Osteoblast (primary cell): ENCODE data around the gene DOP1A. TPM values are rescaled to one million over a fixed set of nuclear protein-coding genes. Genes with fewer than 3 reads are reported as not detected.

ENCODE experiments used
- DNase-seq: peaks from one replicate; pipeline ENCODE4 v3.0.0; 2011; ENCODE audit warnings: low spot score, mixed read lengths; ENCODE audit not compliant: insufficient read length; ENCODE audit errors: missing footprints
- H2AFZ ChIP-seq: 2 replicates; pipeline ENCODE4 v1.6.0; 2011; ENCODE audit warnings: mild to moderate bottlenecking, low read length
- H3K27ac ChIP-seq: 2 replicates; pipeline ENCODE4 v1.5.1; 2011; ENCODE audit warnings: mild to moderate bottlenecking, low read depth, low read length, moderate library complexity
- H3K27me3 ChIP-seq: 2 replicates; pipeline ENCODE4 v1.6.0; 2012; ENCODE audit warnings: mild to moderate bottlenecking, control low read depth, inconsistent platforms, low read length, moderate library complexity; ENCODE audit not compliant: insufficient read depth
- H3K36me3 ChIP-seq: 2 replicates; pipeline ENCODE4 v1.5.1; 2011; ENCODE audit warnings: mild to moderate bottlenecking, low read length, control low read depth, moderate library complexity; ENCODE audit not compliant: insufficient read depth
- H3K4me1 ChIP-seq: 2 replicates; pipeline ENCODE4 v1.5.1; 2011; ENCODE audit warnings: mild to moderate bottlenecking, low read length, control low read depth, moderate library complexity; ENCODE audit not compliant: insufficient read depth
- H3K4me2 ChIP-seq: 2 replicates; pipeline ENCODE4 v1.6.0; 2011; ENCODE audit warnings: mild to moderate bottlenecking, low read length; ENCODE audit not compliant: insufficient read depth
- H3K4me3 ChIP-seq: fragments of 200-600 bp; sonication (generic); 3 replicates; pipeline ENCODE4 v1.5.1; 2012; ENCODE audit warnings: mild to moderate bottlenecking, low read length, inconsistent platforms; ENCODE audit not compliant: insufficient read depth
- H3K79me2 ChIP-seq: 2 replicates; pipeline ENCODE4 v1.6.0; 2012; ENCODE audit warnings: mild to moderate bottlenecking, low read length, control low read depth, inconsistent platforms; ENCODE audit not compliant: insufficient read depth
- H3K9me3 ChIP-seq: 2 replicates; pipeline ENCODE4 v1.5.1; 2011; ENCODE audit warnings: low read depth, low read length, control low read depth
- H4K20me1 ChIP-seq: 2 replicates; pipeline ENCODE4 v1.6.0; 2012; ENCODE audit warnings: mild to moderate bottlenecking, low read length, control low read depth; ENCODE audit not compliant: insufficient read depth
- CTCF ChIP-seq: IDR thresholded peaks from 2 replicates; pipeline ENCODE4 v1.5.1; 2011; ENCODE audit warnings: mild to moderate bottlenecking, low read depth, low read length, moderate library complexity; ENCODE audit errors: extremely low read depth
- total RNA-seq: library from RNA; depleted of rRNA; stranded (reverse); fragments of >200 nt; gene quantifications from 2 replicates; pipeline ENCODE4 v1.2.3, GENCODE V29; 2012

The DOP1A gene
- total RNA-seq, 1 donor: 45.2 TPM

- no peak for TF ChIP-seq CTCF
- H3K9me3 ChIP-seq: no peaks in the 10 kb centered on the region
- H3K4me2 ChIP-seq: no peak overlapping the region
- H3K27me3 ChIP-seq: no peaks in the 10 kb centered on the region
- H3K4me3 ChIP-seq: no peak overlapping the region
- H3K27ac ChIP-seq: no peak overlapping the region
- H2AFZ ChIP-seq: no peak overlapping the region
- peaks cover 18% of the 10 kb centered on the region for H3K36me3 ChIP-seq
- no peak for DNase-seq
- H4K20me1 ChIP-seq: no peaks in the 10 kb centered on the region
- no peaks in the 10 kb centered on the region for H3K79me2 ChIP-seq
- peaks cover 4% of the 10 kb centered on the region for H3K4me1 ChIP-seq
Measured at GRCh38 chr6:83152913-83153312, 85.4 kb downstream of the DOP1A start.

GRCh38 chr6:83153883-83154521 is 86.5 kb downstream of the DOP1A start:
- peak; percentile 51 for DNase-seq
- H3K4me1 ChIP-seq: peaks cover 4% of the 10 kb centered on the region
- peaks cover 21% of the 10 kb centered on the region for H3K36me3 ChIP-seq
- H3K9me3 ChIP-seq: no peaks in the 10 kb centered on the region
- H3K4me2 ChIP-seq: no peak overlapping the region
- H4K20me1 ChIP-seq: no peaks in the 10 kb centered on the region
- H3K27ac ChIP-seq: no peak overlapping the region
- TF ChIP-seq CTCF: no peak
- no peaks in the 10 kb centered on the region for H3K27me3 ChIP-seq
- no peak overlapping the region for H3K4me3 ChIP-seq
- H2AFZ ChIP-seq: no peak overlapping the region
- no peaks in the 10 kb centered on the region for H3K79me2 ChIP-seq

GRCh38 chr6:83155794-83156193 is 88.3 kb downstream of the DOP1A start:
- Histone ChIP-seq H3K79me2 (no peaks in the 10 kb centered on the region), H3K27me3 (no peaks in the 10 kb centered on the region), H3K9me3 (no peaks in the 10 kb centered on the region), H3K27ac (no peak overlapping the region), H4K20me1 (no peaks in the 10 kb centered on the region), H3K4me1 (peaks cover 4% of the 10 kb centered on the region), H2AFZ (no peak overlapping the region), H3K36me3 (peaks cover 31% of the 10 kb centered on the region), H3K4me3 (no peak overlapping the region), H3K4me2 (no peak overlapping the region)
- DNase-seq: no peak
- TF ChIP-seq CTCF: no peak

- no peak overlapping the region for H3K27ac ChIP-seq
- H3K4me3 ChIP-seq: no peak overlapping the region
- no peak overlapping the region for H2AFZ ChIP-seq
- peaks cover 26% of the 10 kb centered on the region for H3K36me3 ChIP-seq
- no peaks in the 10 kb centered on the region for H4K20me1 ChIP-seq
- no peaks in the 10 kb centered on the region for H3K4me1 ChIP-seq
- H3K27me3 ChIP-seq: no peaks in the 10 kb centered on the region
- no peaks in the 10 kb centered on the region for H3K9me3 ChIP-seq
- no peak for TF ChIP-seq CTCF
- H3K79me2 ChIP-seq: no peaks in the 10 kb centered on the region
- no peak for DNase-seq
- no peak overlapping the region for H3K4me2 ChIP-seq
Measured at GRCh38 chr6:83160167-83160566, 92.7 kb downstream of the DOP1A start.
